Measurements from ENCODE around the gene SH3GL2.
A peak's percentile ranks its signal among the peaks of the same experiment; 100 is the strongest.

The SH3GL2 gene

GRCh38 chr9:17837965-17838364 is 259.1 kb downstream of the SH3GL2 start:
- no peak overlapping the region for H3K4me3 ChIP-seq (ENCODE audit: low read length)
- DNase-seq (ENCODE audit: low read depth, low spot score), result peak; percentile 17

GRCh38 chr9:17839776-17840175 is 260.9 kb downstream of the SH3GL2 start:
- DNase-seq (ENCODE audit: low read depth, low spot score), result no peak
- no peak overlapping the region for H3K4me3 ChIP-seq (ENCODE audit: low read length)

GRCh38 chr9:17843236-17843635 is 264.4 kb downstream of the SH3GL2 start:
- no peak for DNase-seq (ENCODE audit: low read depth, low spot score)
- no peak overlapping the region for H3K4me3 ChIP-seq (ENCODE audit: low read length)

Data from Jurkat, Clone E6-1 (cell line).